Heart left ventricle (tissue), 13 donors: ENCODE measurements around the gene ZNF202.

ENCODE experiments used
- CTCF ChIP-seq, 12 donors: fragments of 200-600 bp; sonication (generic) in 4 of 12; IDR thresholded peaks; one replicate each; pipeline versions ENCODE4 v1.5.0 to v1.8.0; 2018 to 2022; ENCODE audit warnings: antibody characterized with exemption in 12 of 12, mild to moderate bottlenecking in 5 of 12
- POLR2A ChIP-seq, 2 donors: fragments of 450-650 bp; IDR thresholded peaks; one replicate each; pipeline ENCODE4 v1.6.1; 2017; ENCODE audit warnings: antibody characterized with exemption in 2 of 2, mild to moderate bottlenecking in 2 of 2, moderate library complexity in 2 of 2
- donor health status: ischemic (EF 13 %, LVEDD 7.1; RV severe dilation, severe dysfunction).
- donor health status: DM: no; HTN: yes; CAD: no.
- donor health status: DM: no; HTN: no; CAD: no.
- donor health status: ischemic (EF 25% LVEDD 6.9; RV normal size, moderate dysfunction).
- donor health status: ischemic (EF 25% LVEDD 5.7; RV mildly dilated, moderate dysfunction).
- donor health status: ischemic (EF 35%, LVEDD 5.7; RV mildly dilated, moderate dysfunction).
- donor health status: nonischemic (EF 11% LVEDD 7.7; RV severe dilation, severe dysfunction).
- donor health status: DM: yes; HTN: yes; CAD: no.
- donor health status: PGD.
- donor health status: ischemic (EF 29% LVEDD 5.4; RV normal size, mild dysfunction).
- donor health status: nonischemic (EF 23%, LVEDD 6.1; RV moderate dilation, normal function).

- TF ChIP-seq CTCF (IDR thresholded peaks at IDR 0.05) (no peak), POLR2A (IDR thresholded peaks at IDR 0.05) (no peak)
Measured at GRCh38 chr11:123760894-123761293, 19.4 kb upstream of the ZNF202 start.
